ENCODE results near the gene JAZF1. TPM values are rescaled to one million over a fixed set of nuclear protein-coding genes. Genes with fewer than 3 reads are reported as not detected.

JAZF1 gene
- total and polyA plus RNA-seq, 2 of the 8 experiments (the other 6 are each of a cell fraction or from before 2014, with no cell fraction given): 2.6 to 21.8 TPM

- no peak for TF ChIP-seq PHF8 (conservative IDR thresholded peaks at IDR 0.05; ENCODE audit: low read depth, low read length)
- no peak for TF ChIP-seq CTCF (IDR thresholded peaks at IDR 0.05; ENCODE audit: control extremely low read depth in 1 of 3, insufficient read depth in 1 of 3, low read depth in 1 of 3, low read length in 3 of 3)
These were observed 219.3 kb downstream of the JAZF1 start (continued) for GRCh38 chr7:27961255-27961654.

All from H1 (cell line).